DND-41 (cell line): ENCODE measurements around the gene SETBP1.

ENCODE experiments used
- ATAC-seq: fragments of 200-7000 bp; cut with Tn5 transposase; 3 replicates; pipeline ENCODE4 v1.9.1; 2021; ENCODE audit warnings: low read depth; ENCODE audit not compliant: insufficient read depth
- DNase-seq: peaks from one replicate; pipeline ENCODE4 v3.0.0-alpha.2; 2020
- H2AFZ ChIP-seq: 2 replicates; pipeline ENCODE4 v1.6.0; 2012; ENCODE audit warnings: low read depth, low read length
- H3K27ac ChIP-seq: 2 replicates; pipeline ENCODE4 v1.5.1; 2012; ENCODE audit warnings: low read length, inconsistent platforms
- H3K27me3 ChIP-seq: fragments of 200-600 bp; sonication (generic); 2 replicates; pipeline ENCODE4 v1.6.0; 2012; ENCODE audit warnings: low read length, mild to moderate bottlenecking, inconsistent platforms; ENCODE audit not compliant: insufficient read depth, poor library complexity
- H3K36me3 ChIP-seq: 2 replicates; pipeline ENCODE4 v1.5.1; 2012; ENCODE audit warnings: low read length, inconsistent platforms; ENCODE audit not compliant: insufficient read depth
- H3K4me1 ChIP-seq: 2 replicates; pipeline ENCODE4 v1.5.1; 2012; ENCODE audit warnings: mild to moderate bottlenecking, low read length; ENCODE audit not compliant: insufficient read depth
- H3K4me2 ChIP-seq: 2 replicates; pipeline ENCODE4 v1.6.0; 2012; ENCODE audit warnings: mild to moderate bottlenecking, moderate library complexity, low read length, inconsistent platforms; ENCODE audit not compliant: insufficient read depth
- H3K4me3 ChIP-seq, 2 experiments: fragments of 200-600 bp in 1 of 2; shearing (Covaris generic) in 1 of 2; 2 replicates each; pipeline ENCODE4 v1.5.1; 2012 to 2016; ENCODE audit warnings: inconsistent platforms in 2 of 2, low read length in 2 of 2, mild to moderate bottlenecking in 2 of 2, low read depth in 1 of 2, moderate library complexity in 1 of 2
- H3K79me2 ChIP-seq: 2 replicates; pipeline ENCODE4 v1.6.0; 2012; ENCODE audit warnings: low read length, inconsistent platforms; ENCODE audit not compliant: insufficient read depth
- H3K9ac ChIP-seq: 2 replicates; pipeline ENCODE4 v1.6.0; 2012; ENCODE audit warnings: low read depth, mild to moderate bottlenecking, inconsistent platforms, low read length, moderate library complexity
- H3K9me3 ChIP-seq: 2 replicates; pipeline ENCODE4 v1.5.1; 2012; ENCODE audit warnings: low read length, moderate library complexity, mild to moderate bottlenecking, inconsistent platforms; ENCODE audit not compliant: insufficient read depth, severe bottlenecking
- H4K20me1 ChIP-seq: 2 replicates; pipeline ENCODE4 v1.6.0; 2012; ENCODE audit warnings: low read length; ENCODE audit not compliant: insufficient read depth
- EZH2 ChIP-seq: IDR thresholded peaks from 3 replicates; pipeline ENCODE4 v1.6.1; 2012; ENCODE audit warnings: borderline replicate concordance, low read depth, mild to moderate bottlenecking, moderate library complexity, low read length, inconsistent platforms; ENCODE audit not compliant: severe bottlenecking
- TF ChIP-seq, protein P1 (sequence below): IDR thresholded peaks from 2 replicates; pipeline ENCODE4 v1.5.1; 2012; ENCODE audit warnings: borderline replicate concordance, low read length, moderate library complexity, mild to moderate bottlenecking; ENCODE audit not compliant: poor library complexity, severe bottlenecking; ENCODE audit errors: extremely low read depth

The SETBP1 gene

DNA sequence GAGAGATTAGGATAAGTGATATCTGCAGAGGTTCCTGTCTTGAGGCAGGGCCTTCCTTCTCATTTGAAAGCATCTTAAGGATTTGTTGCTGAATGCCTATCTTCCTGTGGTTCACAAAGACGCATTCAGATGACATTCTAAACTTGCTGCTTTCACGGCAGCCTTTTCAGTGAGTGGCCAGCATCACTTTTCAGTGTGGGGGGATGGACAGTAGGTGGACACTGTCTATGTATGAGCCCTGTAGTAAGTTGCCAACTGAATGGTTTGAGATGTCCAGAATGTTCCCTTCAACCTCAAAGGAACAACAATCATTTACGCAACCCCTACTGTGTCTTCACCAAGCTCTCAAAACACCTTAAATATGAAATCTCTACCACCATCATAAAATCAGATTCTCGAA lies 46.6 kb downstream of the SETBP1 start:
- TF ChIP-seq, protein P1, sequence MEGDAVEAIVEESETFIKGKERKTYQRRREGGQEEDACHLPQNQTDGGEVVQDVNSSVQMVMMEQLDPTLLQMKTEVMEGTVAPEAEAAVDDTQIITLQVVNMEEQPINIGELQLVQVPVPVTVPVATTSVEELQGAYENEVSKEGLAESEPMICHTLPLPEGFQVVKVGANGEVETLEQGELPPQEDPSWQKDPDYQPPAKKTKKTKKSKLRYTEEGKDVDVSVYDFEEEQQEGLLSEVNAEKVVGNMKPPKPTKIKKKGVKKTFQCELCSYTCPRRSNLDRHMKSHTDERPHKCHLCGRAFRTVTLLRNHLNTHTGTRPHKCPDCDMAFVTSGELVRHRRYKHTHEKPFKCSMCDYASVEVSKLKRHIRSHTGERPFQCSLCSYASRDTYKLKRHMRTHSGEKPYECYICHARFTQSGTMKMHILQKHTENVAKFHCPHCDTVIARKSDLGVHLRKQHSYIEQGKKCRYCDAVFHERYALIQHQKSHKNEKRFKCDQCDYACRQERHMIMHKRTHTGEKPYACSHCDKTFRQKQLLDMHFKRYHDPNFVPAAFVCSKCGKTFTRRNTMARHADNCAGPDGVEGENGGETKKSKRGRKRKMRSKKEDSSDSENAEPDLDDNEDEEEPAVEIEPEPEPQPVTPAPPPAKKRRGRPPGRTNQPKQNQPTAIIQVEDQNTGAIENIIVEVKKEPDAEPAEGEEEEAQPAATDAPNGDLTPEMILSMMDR, result no peak
- no peak for TF ChIP-seq EZH2
- Histone ChIP-seq H3K4me1 (peaks cover 45% of the 10 kb centered on the region), H3K4me3 (no peak overlapping the region), H3K27ac (no peak overlapping the region), H3K9ac (no peak overlapping the region), H3K9me3 (no peaks in the 10 kb centered on the region), H4K20me1 (peaks cover 17% of the 10 kb centered on the region; the same call in 1 of the 2 replicates), H2AFZ (no peak overlapping the region), H3K79me2 (no peaks in the 10 kb centered on the region), H3K27me3 (no peaks in the 10 kb centered on the region), H3K36me3 (no peaks in the 10 kb centered on the region), H3K4me2 (no peak overlapping the region)
- ATAC-seq (no peak), DNase-seq (no peak)

- no peak overlapping the region for H3K27ac ChIP-seq
- H3K9ac ChIP-seq, result no peak overlapping the region
- H3K27me3 ChIP-seq, result no peaks in the 10 kb centered on the region
- no peak overlapping the region for H2AFZ ChIP-seq
- H3K4me3 ChIP-seq, result no peak overlapping the region
- ATAC-seq (peak; percentile 68), DNase-seq (peak; percentile 79)
- H4K20me1 ChIP-seq, result peaks cover 20% of the 10 kb centered on the region; the same call in 1 of the 2 replicates
- no peaks in the 10 kb centered on the region for H3K79me2 ChIP-seq
- H3K36me3 ChIP-seq, result no peaks in the 10 kb centered on the region
- H3K9me3 ChIP-seq, result no peaks in the 10 kb centered on the region
- TF ChIP-seq EZH2, result no peak
- TF ChIP-seq, protein P1, result peak; percentile 10
- peak overlapping the region; percentile 16; the same call in 1 of the 2 replicates for H3K4me2 ChIP-seq
- H3K4me1 ChIP-seq, result peaks cover 52% of the 10 kb centered on the region
Observed at GRCh38 chr18:44729631-44730101, 49.0 kb downstream of the SETBP1 start.

DNA sequence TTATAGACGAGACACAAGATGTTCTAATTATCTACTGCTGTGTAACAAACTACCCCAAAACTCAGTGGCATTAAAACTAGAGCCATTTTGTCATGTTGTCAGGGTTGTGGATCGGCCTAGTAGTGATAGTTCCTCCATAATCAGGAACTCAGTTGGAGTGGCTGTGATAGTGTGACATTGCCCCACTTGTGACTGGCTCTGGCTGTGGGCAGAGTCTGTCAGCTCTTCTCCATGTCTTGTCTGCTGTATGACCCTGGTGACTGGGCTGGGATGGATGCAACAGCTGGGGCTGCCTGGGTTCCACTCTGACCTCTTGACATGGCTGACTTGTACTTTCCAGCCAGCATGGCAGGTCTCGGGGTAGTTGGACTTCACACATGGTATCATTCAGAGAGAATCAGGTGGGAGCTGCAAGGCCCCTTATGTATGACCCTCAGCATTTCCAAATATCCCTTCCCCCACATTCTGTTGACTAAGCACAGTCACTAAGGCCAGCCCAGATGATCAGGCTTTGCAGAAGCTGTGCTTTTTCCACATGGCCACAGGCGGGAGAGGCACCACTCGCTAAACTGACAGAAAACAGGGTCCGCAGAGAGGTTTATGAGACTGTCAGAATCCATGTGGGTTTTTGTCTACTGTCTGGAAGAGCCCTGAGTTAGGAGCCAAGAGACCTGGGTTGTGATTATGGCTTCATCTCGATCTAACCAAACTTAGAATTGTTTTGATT lies 50.3 kb downstream of the SETBP1 start:
- ATAC-seq, result no peak
- Histone ChIP-seq H4K20me1 (peaks cover 20% of the 10 kb centered on the region; the same call in 1 of the 2 replicates), H3K9me3 (no peaks in the 10 kb centered on the region), H3K27me3 (no peaks in the 10 kb centered on the region), H3K79me2 (no peaks in the 10 kb centered on the region), H3K27ac (no peak overlapping the region), H3K9ac (no peak overlapping the region), H3K4me2 (no peak overlapping the region), H2AFZ (no peak overlapping the region), H3K36me3 (no peaks in the 10 kb centered on the region), H3K4me1 (peaks cover 42% of the 10 kb centered on the region), H3K4me3 (no peak overlapping the region)
- no peak for TF ChIP-seq EZH2
- TF ChIP-seq, protein P1, result no peak
- DNase-seq, result no peak
